Type B pancreatic cell (in vitro differentiated cells): ENCODE measurements around the gene RBM47. TPM values are rescaled to one million over a fixed set of nuclear protein-coding genes. Genes with fewer than 3 reads are reported as not detected.
"Not testable (repeated sequence)": the region's sequence is repeated elsewhere in the genome, so short reads cannot be mapped to it uniquely, and the experiment has no call there.

ENCODE experiments used
- DNase-seq: peaks from one replicate; pipeline ENCODE4 v3.0.0; 2021; ENCODE audit warnings: mixed read lengths; ENCODE audit not compliant: unreplicated experiment; ENCODE audit errors: extremely low spot score
- H3K27ac Mint-ChIP-seq: 2 replicates; pipeline ENCODE4 v1.8.0; 2021; ENCODE audit warnings: mild to moderate bottlenecking, mixed read lengths
- H3K27me3 Mint-ChIP-seq: 2 replicates; pipeline ENCODE4 v1.8.0; 2021; ENCODE audit warnings: mixed read lengths
- H3K36me3 Mint-ChIP-seq: 2 replicates; pipeline ENCODE4 v1.8.0; 2021; ENCODE audit warnings: mixed read lengths
- H3K4me1 Mint-ChIP-seq: one replicate; pipeline ENCODE4 v1.8.0; 2021; ENCODE audit warnings: mixed read lengths; ENCODE audit not compliant: unreplicated experiment
- H3K4me3 Mint-ChIP-seq: 2 replicates; pipeline ENCODE4 v1.8.0; 2021; ENCODE audit warnings: mild to moderate bottlenecking, mixed read lengths
- H3K9me3 Mint-ChIP-seq: 2 replicates; pipeline ENCODE4 v1.8.0; 2021; ENCODE audit warnings: mixed read lengths
- total RNA-seq: library from RNA; stranded (reverse); gene quantifications from 2 replicates; pipeline ENCODE4 v1.2.1, GENCODE V29; 2021; ENCODE audit warnings: low replicate concordance
- TF ChIP-seq, protein P1 (sequence below): fragments of 200-600 bp; sonication (generic); conservative IDR thresholded peaks from 2 replicates; pipeline ENCODE4 v1.5.0; 2021; ENCODE audit warnings: antibody characterized with exemption, mild to moderate bottlenecking

Gene RBM47
- total RNA-seq, 1 donor from 2014 or later: 53.5 TPM

DNA sequence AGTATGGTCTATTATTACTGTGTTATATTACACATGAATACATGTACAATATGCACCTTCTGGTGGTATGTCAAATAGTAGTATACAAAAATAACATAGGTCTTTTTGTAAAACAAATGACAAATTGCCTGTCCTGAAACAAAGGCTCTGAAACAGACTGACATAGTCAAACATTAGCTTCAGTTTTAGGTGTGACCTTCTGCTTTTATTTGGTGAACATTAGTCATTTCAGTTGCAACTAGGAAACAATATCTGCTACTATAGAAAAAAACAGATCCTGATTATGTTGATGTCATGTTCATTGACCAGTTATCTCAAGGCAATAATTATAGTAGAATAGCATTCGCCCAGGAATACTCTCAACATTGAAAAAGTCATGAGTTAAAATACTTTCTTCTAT, 171.6 kb downstream of the RBM47 start:
- H3K36me3 Mint-ChIP-seq: no peaks in the 10 kb centered on the region
- TF ChIP-seq, protein P1, sequence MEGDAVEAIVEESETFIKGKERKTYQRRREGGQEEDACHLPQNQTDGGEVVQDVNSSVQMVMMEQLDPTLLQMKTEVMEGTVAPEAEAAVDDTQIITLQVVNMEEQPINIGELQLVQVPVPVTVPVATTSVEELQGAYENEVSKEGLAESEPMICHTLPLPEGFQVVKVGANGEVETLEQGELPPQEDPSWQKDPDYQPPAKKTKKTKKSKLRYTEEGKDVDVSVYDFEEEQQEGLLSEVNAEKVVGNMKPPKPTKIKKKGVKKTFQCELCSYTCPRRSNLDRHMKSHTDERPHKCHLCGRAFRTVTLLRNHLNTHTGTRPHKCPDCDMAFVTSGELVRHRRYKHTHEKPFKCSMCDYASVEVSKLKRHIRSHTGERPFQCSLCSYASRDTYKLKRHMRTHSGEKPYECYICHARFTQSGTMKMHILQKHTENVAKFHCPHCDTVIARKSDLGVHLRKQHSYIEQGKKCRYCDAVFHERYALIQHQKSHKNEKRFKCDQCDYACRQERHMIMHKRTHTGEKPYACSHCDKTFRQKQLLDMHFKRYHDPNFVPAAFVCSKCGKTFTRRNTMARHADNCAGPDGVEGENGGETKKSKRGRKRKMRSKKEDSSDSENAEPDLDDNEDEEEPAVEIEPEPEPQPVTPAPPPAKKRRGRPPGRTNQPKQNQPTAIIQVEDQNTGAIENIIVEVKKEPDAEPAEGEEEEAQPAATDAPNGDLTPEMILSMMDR: no peak
- no peak for DNase-seq
- H3K4me3 Mint-ChIP-seq: peak overlapping the region; percentile 57
- no peaks in the 10 kb centered on the region for H3K27me3 Mint-ChIP-seq
- H3K27ac Mint-ChIP-seq: peak overlapping the region; percentile 92
- no peaks in the 10 kb centered on the region for H3K9me3 Mint-ChIP-seq
- no peaks in the 10 kb centered on the region for H3K4me1 Mint-ChIP-seq

DNA sequence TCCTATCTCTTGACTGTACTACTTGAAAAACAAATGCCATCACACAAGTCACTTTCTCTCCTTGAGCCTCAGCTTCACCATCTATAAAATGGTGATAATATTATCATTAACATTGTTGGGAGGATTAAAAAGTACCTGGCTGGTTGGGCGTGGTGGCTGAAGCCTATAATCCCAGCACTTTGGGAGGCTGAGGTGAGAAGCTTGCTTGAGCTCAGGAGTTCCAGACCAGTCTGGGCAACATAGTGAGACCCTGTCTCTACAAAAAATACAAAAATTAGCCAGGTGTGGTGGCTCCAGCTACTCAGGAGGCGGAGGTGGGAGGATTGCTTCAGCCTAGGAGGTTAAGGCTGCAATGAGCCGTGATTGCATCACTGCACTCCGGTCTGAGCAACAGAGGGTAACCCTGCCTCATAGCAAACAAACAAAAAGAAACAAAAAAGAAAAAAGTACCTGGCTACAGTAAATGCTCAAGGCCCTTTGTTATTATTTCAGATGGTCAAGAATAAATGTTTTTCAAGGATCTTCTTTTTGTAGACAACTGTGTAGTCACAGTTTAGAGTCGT, 174.2 kb downstream of the RBM47 start:
- Mint-ChIP-seq H3K27me3 (no peaks in the 10 kb centered on the region), H3K36me3 (no peaks in the 10 kb centered on the region), H3K9me3 (no peaks in the 10 kb centered on the region), H3K4me3 (no peak overlapping the region), H3K27ac (peak overlapping the region; percentile 16), H3K4me1 (peaks cover 3% of the 10 kb centered on the region)
- TF ChIP-seq, protein P1: no peak
- DNase-seq: no peak

DNA sequence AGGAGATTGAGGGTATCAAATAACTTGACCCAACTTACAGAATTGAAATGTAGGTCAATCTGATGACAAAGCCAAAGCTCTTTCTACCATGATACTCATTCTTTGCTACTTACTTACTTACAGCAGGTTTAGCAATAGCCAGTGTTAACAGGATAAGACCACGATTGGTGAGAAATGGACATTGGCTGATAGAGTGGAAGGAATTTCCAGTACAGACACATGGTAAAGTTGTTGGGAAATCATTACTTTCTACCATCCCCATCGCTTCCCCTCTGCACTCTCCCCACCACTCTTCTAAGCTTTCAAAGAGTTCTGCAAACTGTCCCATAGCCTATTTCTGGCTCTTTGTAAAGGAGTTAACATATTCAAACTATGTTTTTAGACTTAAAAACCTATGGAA, 174.8 kb downstream of the RBM47 start:
- H3K36me3 Mint-ChIP-seq: no peaks in the 10 kb centered on the region

DNA sequence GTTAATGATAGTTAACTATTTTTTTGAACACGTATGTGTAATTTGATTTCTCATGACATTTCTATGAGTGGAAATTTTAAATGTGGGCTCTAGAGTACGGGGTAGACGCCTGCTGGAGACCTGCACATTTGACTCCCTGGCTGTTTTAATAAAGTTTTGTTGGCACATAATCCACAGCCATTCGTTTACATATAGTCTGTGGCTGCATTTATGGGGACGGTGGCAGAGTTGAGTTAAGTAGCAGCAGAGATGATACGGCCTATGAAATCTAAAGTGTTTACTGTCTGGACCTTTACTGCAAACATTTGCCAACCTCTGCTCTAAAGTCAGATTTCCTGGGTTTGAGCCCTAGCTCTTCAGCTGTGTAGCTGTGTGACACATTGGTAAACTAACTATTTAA, 175.8 kb downstream of the RBM47 start:
- TF ChIP-seq, protein P1: no peak
- peaks cover 4% of the 10 kb centered on the region for H3K36me3 Mint-ChIP-seq
- H3K27me3 Mint-ChIP-seq: no peaks in the 10 kb centered on the region
- no peak overlapping the region for H3K4me3 Mint-ChIP-seq
- no peak for DNase-seq
- H3K4me1 Mint-ChIP-seq: peaks cover 8% of the 10 kb centered on the region
- peak overlapping the region; percentile 33 for H3K27ac Mint-ChIP-seq
- no peaks in the 10 kb centered on the region for H3K9me3 Mint-ChIP-seq

More for the DNA sequence above, 174.8 kb downstream of the RBM47 start:
- Mint-ChIP-seq H3K4me1 (peaks cover 3% of the 10 kb centered on the region), H3K27me3 (no peaks in the 10 kb centered on the region), H3K4me3 (no peak overlapping the region), H3K9me3 (no peaks in the 10 kb centered on the region), H3K27ac (no peak overlapping the region)
- TF ChIP-seq, protein P1: no peak
- no peak for DNase-seq

DNA sequence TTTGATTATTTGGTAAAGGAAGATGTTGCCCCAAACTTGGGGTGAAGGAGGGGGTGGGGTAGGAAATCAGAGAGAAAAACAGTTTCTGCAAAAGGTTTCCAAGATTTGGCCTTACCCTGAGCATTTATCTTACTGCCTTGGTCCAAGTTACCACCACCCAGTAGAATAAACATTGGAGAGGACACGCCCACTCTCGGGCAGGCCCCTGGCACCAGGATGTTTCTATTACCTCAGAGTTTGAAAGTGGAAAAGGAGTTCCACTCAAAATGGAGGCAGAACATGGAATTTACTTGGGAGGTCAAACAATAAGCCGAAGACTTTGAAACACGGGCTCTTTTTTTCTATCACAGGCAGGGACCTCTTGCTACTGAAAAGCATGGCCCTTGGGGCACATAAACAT, 180.8 kb downstream of the RBM47 start:
- H3K27me3 Mint-ChIP-seq: no peaks in the 10 kb centered on the region
- TF ChIP-seq, protein P1: no peak
- H3K4me1 Mint-ChIP-seq: peaks cover 18% of the 10 kb centered on the region
- no peaks in the 10 kb centered on the region for H3K9me3 Mint-ChIP-seq
- H3K27ac Mint-ChIP-seq: peak overlapping the region; percentile 59
- H3K36me3 Mint-ChIP-seq: peaks cover 4% of the 10 kb centered on the region
- no peak overlapping the region for H3K4me3 Mint-ChIP-seq
- no peak for DNase-seq

DNA sequence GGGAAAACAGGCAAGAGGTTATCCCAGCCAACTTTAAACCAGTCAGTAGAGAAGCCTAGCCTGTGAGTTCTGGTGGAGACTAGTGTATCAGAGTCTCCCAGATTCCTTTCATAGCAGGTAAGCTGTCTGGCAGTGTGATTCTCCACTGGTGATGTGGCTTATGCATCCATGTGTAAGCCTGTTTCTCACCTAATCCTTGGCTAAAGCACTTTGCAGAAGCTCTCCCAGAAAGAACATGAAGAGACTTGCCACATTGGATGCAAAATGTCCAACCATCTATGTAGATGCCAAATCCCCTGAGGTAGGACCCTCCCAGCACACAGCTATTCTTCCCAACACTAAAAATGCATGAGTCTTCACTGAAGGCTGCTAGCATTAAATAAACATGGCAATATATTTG, 182.8 kb downstream of the RBM47 start:
- H3K27ac Mint-ChIP-seq: peak overlapping the region; percentile 46
- H3K9me3 Mint-ChIP-seq: no peaks in the 10 kb centered on the region
- H3K27me3 Mint-ChIP-seq: no peaks in the 10 kb centered on the region
- TF ChIP-seq, protein P1: no peak
- DNase-seq: no peak
- no peak overlapping the region for H3K4me3 Mint-ChIP-seq
- peaks cover 18% of the 10 kb centered on the region for H3K4me1 Mint-ChIP-seq
- H3K36me3 Mint-ChIP-seq: peaks cover 4% of the 10 kb centered on the region

DNA sequence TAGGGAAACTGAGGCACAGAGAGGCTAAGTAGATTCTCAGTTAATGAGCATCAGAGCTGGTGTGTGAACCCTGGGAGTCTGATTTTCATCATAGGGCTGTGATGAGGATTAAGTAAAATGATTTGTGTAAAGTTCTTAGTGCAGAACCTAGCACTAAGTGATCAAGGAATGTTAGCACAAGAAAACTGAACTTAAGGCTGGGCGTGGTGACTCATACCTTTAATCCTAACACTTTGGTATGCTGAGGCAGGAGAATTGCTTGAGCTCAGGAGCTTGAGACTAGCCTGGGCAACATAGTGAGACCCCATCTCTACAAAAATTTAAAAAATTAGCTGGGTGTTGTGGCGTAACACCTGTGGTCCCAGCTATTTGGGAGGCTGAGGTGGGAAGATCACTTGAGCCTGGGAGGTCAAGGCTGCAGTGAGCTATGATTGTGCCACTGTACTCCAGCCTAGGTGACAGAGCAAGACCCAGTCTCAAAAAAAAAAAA, 183.4 kb downstream of the RBM47 start:
- H3K9me3 Mint-ChIP-seq, H3K27me3 Mint-ChIP-seq, H3K36me3 Mint-ChIP-seq, DNase-seq: not testable (repeated sequence)
- H3K4me1 Mint-ChIP-seq: peaks cover 15% of the 10 kb centered on the region
- H3K27ac Mint-ChIP-seq: peak overlapping the region; percentile 79
- peak overlapping the region; percentile 14 for H3K4me3 Mint-ChIP-seq
